ENCODE results near the gene LBP.
"Not testable (repeated sequence)": the region's sequence is repeated elsewhere in the genome, so short reads cannot be mapped to it uniquely, and the experiment has no call there.

The LBP gene

GRCh38 chr20:38326309-38326708 is 20.0 kb upstream of the LBP start:
- Mint-ChIP-seq H3K4me3 (no peak overlapping the region), H3K36me3 (ENCODE audit: insufficient read depth) (peaks cover 5% of the 10 kb centered on the region), H3K27ac (no peak overlapping the region), H3K9me3 (no peaks in the 10 kb centered on the region), H3K27me3 (peaks cover 35 to 36% of the 10 kb centered on the region in 2 donors), H3K4me1 (ENCODE audit: low read depth in 2 of 2) (no peaks in the 10 kb centered on the region)
- DNase-seq (no peak), ATAC-seq (replicated peaks) (no peak)

GRCh38 chr20:38330638-38331037 is 15.6 kb upstream of the LBP start:
- ATAC-seq (replicated peaks) = no peak
- Mint-ChIP-seq H3K27me3 (peaks cover 24 to 71% of the 10 kb centered on the region in 2 donors), H3K4me1 (ENCODE audit: low read depth in 2 of 2) (no peaks in the 10 kb centered on the region), H3K9me3 (no peaks in the 10 kb centered on the region), H3K4me3 (no peak overlapping the region), H3K27ac (no peak overlapping the region), H3K36me3 (ENCODE audit: insufficient read depth) (peaks cover 4% of the 10 kb centered on the region)
- DNase-seq = no peak

- no peak overlapping the region for H3K27ac Mint-ChIP-seq
- peaks cover 27 to 76% of the 10 kb centered on the region in 2 donors for H3K27me3 Mint-ChIP-seq
- H3K36me3 Mint-ChIP-seq (ENCODE audit: insufficient read depth) = peaks cover 2% of the 10 kb centered on the region
- no peaks in the 10 kb centered on the region for H3K9me3 Mint-ChIP-seq
- no peaks in the 10 kb centered on the region for H3K4me1 Mint-ChIP-seq (ENCODE audit: low read depth in 2 of 2)
- ATAC-seq (replicated peaks) (no peak), DNase-seq (no peak)
- H3K4me3 Mint-ChIP-seq = no peak overlapping the region
These were observed 15.0 kb upstream of the LBP start for GRCh38 chr20:38331245-38331644.

GRCh38 chr20:38331814-38332213 is 14.5 kb upstream of the LBP start:
- ATAC-seq (replicated peaks) (no peak), DNase-seq (no peak)
- H3K27ac Mint-ChIP-seq = no peak overlapping the region
- H3K4me3 Mint-ChIP-seq = no peak overlapping the region
- H3K9me3 Mint-ChIP-seq = no peaks in the 10 kb centered on the region
- H3K4me1 Mint-ChIP-seq (ENCODE audit: low read depth in 2 of 2) = no peaks in the 10 kb centered on the region
- peaks cover 29 to 76% of the 10 kb centered on the region in 2 donors for H3K27me3 Mint-ChIP-seq
- no peaks in the 10 kb centered on the region for H3K36me3 Mint-ChIP-seq (ENCODE audit: insufficient read depth)

- ATAC-seq (replicated peaks) (no peak), DNase-seq (no peak)
- Mint-ChIP-seq H3K4me1 (ENCODE audit: low read depth in 2 of 2) (peaks cover 0 to 2% of the 10 kb centered on the region in 2 donors), H3K36me3 (ENCODE audit: insufficient read depth) (no peaks in the 10 kb centered on the region), H3K4me3 (no peak overlapping the region), H3K27me3 (peaks cover 26 to 82% of the 10 kb centered on the region in 2 donors), H3K27ac (no peak overlapping the region), H3K9me3 (peaks cover 6 to 14% of the 10 kb centered on the region in 2 donors)
These were observed 12.3 kb upstream of the LBP start for GRCh38 chr20:38334016-38334415.

GRCh38 chr20:38336726-38337125 is 9.6 kb upstream of the LBP start:
- ATAC-seq (replicated peaks) (no peak), DNase-seq (no peak)
- Mint-ChIP-seq H3K36me3 (ENCODE audit: insufficient read depth) (no peaks in the 10 kb centered on the region), H3K4me1 (ENCODE audit: low read depth in 2 of 2) (peaks cover 0 to 2% of the 10 kb centered on the region in 2 donors), H3K27ac (no peak overlapping the region), H3K4me3 (no peak overlapping the region), H3K9me3 (peaks cover 6 to 14% of the 10 kb centered on the region in 2 donors), H3K27me3 (peaks cover 23 to 81% of the 10 kb centered on the region in 2 donors)

- H3K9me3 Mint-ChIP-seq = peaks cover 6 to 14% of the 10 kb centered on the region in 2 donors
- H3K36me3 Mint-ChIP-seq (ENCODE audit: insufficient read depth) = no peaks in the 10 kb centered on the region
- H3K4me1 Mint-ChIP-seq (ENCODE audit: low read depth in 2 of 2) = peaks cover 0 to 2% of the 10 kb centered on the region in 2 donors
- peaks cover 23 to 79% of the 10 kb centered on the region in 2 donors for H3K27me3 Mint-ChIP-seq
- DNase-seq = no peak
- no peak for ATAC-seq (replicated peaks)
- H3K27ac Mint-ChIP-seq = no peak overlapping the region
- no peak overlapping the region for H3K4me3 Mint-ChIP-seq
These were observed 8.6 kb upstream of the LBP start for GRCh38 chr20:38337561-38338140.

GRCh38 chr20:38338849-38339520 is 7.3 kb upstream of the LBP start:
- no peak overlapping the region for H3K27ac Mint-ChIP-seq
- H3K27me3 Mint-ChIP-seq = peaks cover 23 to 75% of the 10 kb centered on the region in 2 donors
- DNase-seq = no peak

GRCh38 chr20:38339521-38339896 is 6.8 kb upstream of the LBP start:
- H3K4me3 Mint-ChIP-seq; DNase-seq; H3K27ac Mint-ChIP-seq; ATAC-seq (replicated peaks); H3K4me1 Mint-ChIP-seq (ENCODE audit: low read depth in 2 of 2); H3K36me3 Mint-ChIP-seq (ENCODE audit: insufficient read depth): not testable (repeated sequence)
- Mint-ChIP-seq H3K27me3 (peaks cover 23 to 75% of the 10 kb centered on the region in 2 donors), H3K9me3 (peaks cover 6 to 14% of the 10 kb centered on the region in 2 donors)

More at GRCh38 chr20:38338849-38339520, 7.3 kb upstream of the LBP start:
- ATAC-seq (replicated peaks) = no peak
- Mint-ChIP-seq H3K4me3 (no peak overlapping the region), H3K4me1 (ENCODE audit: low read depth in 2 of 2) (peaks cover 0 to 2% of the 10 kb centered on the region in 2 donors), H3K9me3 (peaks cover 6 to 14% of the 10 kb centered on the region in 2 donors), H3K36me3 (ENCODE audit: insufficient read depth) (no peaks in the 10 kb centered on the region)

GRCh38 chr20:38339997-38340396 is 6.3 kb upstream of the LBP start:
- Mint-ChIP-seq H3K9me3 (peaks cover 6 to 14% of the 10 kb centered on the region in 2 donors), H3K27ac (no peak overlapping the region), H3K27me3 (peaks cover 23 to 74% of the 10 kb centered on the region in 2 donors), H3K4me3 (no peak overlapping the region), H3K4me1 (ENCODE audit: low read depth in 2 of 2) (peaks cover 0 to 2% of the 10 kb centered on the region in 2 donors), H3K36me3 (ENCODE audit: insufficient read depth) (no peaks in the 10 kb centered on the region)
- ATAC-seq (replicated peaks) = no peak
- no peak for DNase-seq

- Mint-ChIP-seq H3K36me3 (ENCODE audit: insufficient read depth) (no peaks in the 10 kb centered on the region), H3K4me3 (no peak overlapping the region), H3K9me3 (peaks cover 6 to 14% of the 10 kb centered on the region in 2 donors), H3K27ac (no peak overlapping the region), H3K27me3 (peaks cover 21 to 67% of the 10 kb centered on the region in 2 donors), H3K4me1 (ENCODE audit: low read depth in 2 of 2) (peaks cover 0 to 2% of the 10 kb centered on the region in 2 donors)
- DNase-seq (no peak), ATAC-seq (replicated peaks) (no peak)
These were observed 5.6 kb upstream of the LBP start for GRCh38 chr20:38340693-38341092.

- Mint-ChIP-seq H3K27me3 (peaks cover 13 to 62% of the 10 kb centered on the region in 2 donors), H3K36me3 (ENCODE audit: insufficient read depth) (no peaks in the 10 kb centered on the region), H3K4me1 (ENCODE audit: low read depth in 2 of 2) (no peaks in the 10 kb centered on the region), H3K9me3 (peaks cover 4 to 11% of the 10 kb centered on the region in 2 donors), H3K4me3 (no peak overlapping the region), H3K27ac (no peak overlapping the region)
- ATAC-seq (replicated peaks) (no peak), DNase-seq (no peak)
These were observed 4.1 kb upstream of the LBP start for GRCh38 chr20:38342216-38342615.

- ATAC-seq (replicated peaks) = no peak
- peaks cover 3 to 5% of the 10 kb centered on the region in 2 donors for H3K9me3 Mint-ChIP-seq
- H3K4me1 Mint-ChIP-seq (ENCODE audit: low read depth in 2 of 2) = no peaks in the 10 kb centered on the region
- H3K36me3 Mint-ChIP-seq (ENCODE audit: insufficient read depth) = no peaks in the 10 kb centered on the region
- H3K27ac Mint-ChIP-seq = no peak overlapping the region
- no peak for DNase-seq
- no peak overlapping the region for H3K4me3 Mint-ChIP-seq
- peaks cover 12 to 62% of the 10 kb centered on the region in 2 donors for H3K27me3 Mint-ChIP-seq
These were observed 3.5 kb upstream of the LBP start for GRCh38 chr20:38342713-38343310.
